ENCODE measurements around the gene ADISSP. TPM values are rescaled to one million over a fixed set of nuclear protein-coding genes. Genes with fewer than 3 reads are reported as not detected.

The ADISSP gene
- total RNA-seq, 1 experiment from 2014 or later = 99.4 TPM

- RAD21 ChIA-PET (ENCODE audit: low non-redundant PET in 1 of 2, low total read pairs in 2 of 2, uncharacterized antibody in 2 of 2, unreplicated experiment in 2 of 2) = interaction anchor here (0.7 to 1.6 kb wide), 4 partner anchors 34 to 147 kb away, joined by 3 to 10 read pairs (median 6); no protein-coding TSS in a partner anchor
- DNase-seq (ENCODE audit: low read depth, low spot score) = peak; percentile 16
- TF ChIP-seq FOSL1 (IDR thresholded peaks at IDR 0.05; ENCODE audit: low read depth) = no peak
- no peak for TF ChIP-seq SP1 (IDR thresholded peaks at IDR 0.05; ENCODE audit: low read depth)
- no peak for TF ChIP-seq SIN3A (IDR thresholded peaks at IDR 0.05; ENCODE audit: low read depth)
- peak; percentile 43 for TF ChIP-seq YY1 (IDR thresholded peaks at IDR 0.05; ENCODE audit: extremely low read depth, insufficient replicate concordance, low read depth, low read length)
- no peak for TF ChIP-seq CEBPB (IDR thresholded peaks at IDR 0.05; ENCODE audit: low read depth)
- no peak for TF ChIP-seq ELF1 (IDR thresholded peaks at IDR 0.05; ENCODE audit: borderline replicate concordance, low read depth)
- TF ChIP-seq MAX (IDR thresholded peaks at IDR 0.05) = no peak
- TF ChIP-seq CBX3 (IDR thresholded peaks at IDR 0.05; ENCODE audit: low read depth) = no peak
- no peak for TF ChIP-seq EZH2 (IDR thresholded peaks at IDR 0.05)
- TF ChIP-seq RAD21 (IDR thresholded peaks at IDR 0.05; ENCODE audit: low read depth) = peak; percentile 84
- TF ChIP-seq SRF (IDR thresholded peaks at IDR 0.05; ENCODE audit: low read depth) = no peak
- no peak for TF ChIP-seq EZH2phosphoT487 (IDR thresholded peaks at IDR 0.05; ENCODE audit: borderline replicate concordance)
- TF ChIP-seq POLR2AphosphoS5 (IDR thresholded peaks at IDR 0.05; ENCODE audit: low read depth, low read length) = no peak
- TF ChIP-seq CTCF (IDR thresholded peaks at IDR 0.05 in 2 of 3, conservative IDR thresholded peaks at IDR 0.05 in 1 of 3; ENCODE audit: borderline replicate concordance in 1 of 3, insufficient read depth in 1 of 3, low read depth in 2 of 3, low read length in 2 of 3) = peak; percentile 93 to 99 (median 96)
- no peak for TF ChIP-seq ZNF274 (IDR thresholded peaks at IDR 0.05; ENCODE audit: low read depth, low read length)
- TF ChIP-seq TCF7L2 (IDR thresholded peaks at IDR 0.05; ENCODE audit: borderline replicate concordance, extremely low read depth, insufficient read depth, insufficient read length) = no peak
- no peak for TF ChIP-seq REST (IDR thresholded peaks at IDR 0.05; ENCODE audit: low read depth)
- TF ChIP-seq POLR2A (IDR thresholded peaks at IDR 0.05; ENCODE audit: borderline replicate concordance, extremely low read depth, insufficient read depth, insufficient read length) = no peak
- TF ChIP-seq EGR1 (IDR thresholded peaks at IDR 0.05; ENCODE audit: low read depth) = no peak
- no peak for TF ChIP-seq ZFX (IDR thresholded peaks at IDR 0.05)
- no peak for TF ChIP-seq JUND (IDR thresholded peaks at IDR 0.05)
- no peak for TF ChIP-seq ATF3 (IDR thresholded peaks at IDR 0.05)
These were observed 56.7 kb downstream of the ADISSP start for GRCh38 chr20:3710703-3711483.

More at GRCh38 chr20:3710703-3711483, 56.7 kb downstream of the ADISSP start:
- H3K9me2 ChIP-seq (ENCODE audit: insufficient read depth) = no peaks in the 10 kb centered on the region
- no peaks in the 10 kb centered on the region for H3K9me3 ChIP-seq (ENCODE audit: control insufficient read depth in 1 of 2, insufficient read depth in 1 of 2, low read depth in 1 of 2, low read length in 2 of 2)
- H3K27me3 ChIP-seq (ENCODE audit: insufficient read depth, low read length) = no peaks in the 10 kb centered on the region
- H3K79me2 ChIP-seq (ENCODE audit: insufficient read depth, low read length) = no peaks in the 10 kb centered on the region
- no TSS peak for BruUV-seq (replicated peaks)
- POLR2A ChIA-PET = interaction anchor here (1.0 kb wide), 1 partner anchor 34 kb away, joined by 3 read pairs; no protein-coding TSS in a partner anchor
- peaks cover 0 to 13% of the 10 kb centered on the region in 2 experiments; a peak in 3 of 4 replicates for H3K4me1 ChIP-seq (ENCODE audit: control insufficient read depth in 1 of 2, insufficient read depth in 2 of 2, low read length in 2 of 2)
- H4K20me1 ChIP-seq (ENCODE audit: insufficient read depth) = no peaks in the 10 kb centered on the region
- H3K4me3 ChIP-seq (replicated peaks in 1 of 2; ENCODE audit: low read depth in 1 of 2, low read length in 2 of 2) = no peak overlapping the region
- no peak overlapping the region for H3K27ac ChIP-seq (ENCODE audit: low read depth, low read length)
- no peaks in the 10 kb centered on the region for H3K36me3 ChIP-seq (ENCODE audit: control insufficient read depth in 1 of 2, insufficient read depth in 2 of 2, low read length in 2 of 2)
- peak; percentile 84 for ATAC-seq
- intact Hi-C loops (cut with micrococcal nuclease) = loop anchor here (1.0 kb wide), 2 partner anchors 35 to 148 kb away; no protein-coding TSS in a partner anchor
- H3K4me2 ChIP-seq (ENCODE audit: low read length) = peak overlapping the region; percentile 5; the same call in 1 of the 2 replicates
- CTCF ChIA-PET = interaction anchor here (0.6 to 2.7 kb wide), 23 partner anchors 9 to 1000 kb away, joined by 3 to 69 read pairs (median 5); partner anchors contain the start of genes ADISSP, CENPB and SPEF1
- no peak overlapping the region for H2AFZ ChIP-seq (ENCODE audit: low read depth, low read length, poor library complexity, severe bottlenecking)
- H3K9ac ChIP-seq (ENCODE audit: low read length) = no peak overlapping the region

All from HCT116 (cell line).